Sigmoid colon (tissue), 7 donors: ENCODE results near the gene FAAP24. TPM values are rescaled to one million over a fixed set of nuclear protein-coding genes. Genes with fewer than 3 reads are reported as not detected.
"Not testable (repeated sequence)": the region's sequence is repeated elsewhere in the genome, so short reads cannot be mapped to it uniquely, and the experiment has no call there.

Source experiments
- DNase-seq: peaks from one replicate; pipeline ENCODE4 v3.0.0-alpha.2; 2019
- H3K27ac ChIP-seq, 4 donors: fragments of 200-600 bp; sonication (generic); one replicate each; pipeline ENCODE4 v1.5.1; 2016 to 2019; ENCODE audit warnings: mild to moderate bottlenecking in 1 of 4
- H3K27me3 ChIP-seq, 3 donors: fragments of 200-600 bp; sonication (generic); one replicate each; pipeline ENCODE4 v1.5.1; 2019; ENCODE audit warnings: mild to moderate bottlenecking in 1 of 3
- H3K36me3 ChIP-seq, 4 donors: fragments of 200-600 bp; sonication (generic); one replicate each; pipeline ENCODE4 v1.5.1; 2016 to 2019
- H3K4me1 ChIP-seq, 4 donors: fragments of 200-600 bp; sonication (generic); one replicate each; pipeline ENCODE4 v1.5.1; 2017 to 2019
- H3K4me3 ChIP-seq, 4 donors: fragments of 200-600 bp; sonication (generic); one replicate each; pipeline ENCODE4 v1.5.1; 2017 to 2019; ENCODE audit warnings: mild to moderate bottlenecking in 2 of 4, moderate library complexity in 1 of 4
- H3K9me3 ChIP-seq, 4 donors: fragments of 200-600 bp in 3 of 4; sonication (generic) in 3 of 4; one replicate each; pipeline versions ENCODE4 v1.5.1 to v1.6.1; 2013 to 2019
- CTCF ChIP-seq, 4 experiments: fragments of 450-650 bp in 3 of 4; fragments of 200-600 bp in 1 of 4; IDR thresholded peaks; one replicate each; pipeline ENCODE4 v1.5.1; 2016 to 2019; ENCODE audit warnings: antibody characterized with exemption in 4 of 4, mild to moderate bottlenecking in 3 of 4, moderate library complexity in 2 of 4
- EP300 ChIP-seq, 4 donors: sonication (generic); formaldehyde crosslinking; IDR thresholded peaks; one replicate each; pipeline ENCODE4 v1.6.1; 2017; ENCODE audit warnings: antibody characterized with exemption in 4 of 4
- POLR2A ChIP-seq, 2 donors: fragments of 450-650 bp; IDR thresholded peaks; one replicate each; pipeline ENCODE4 v1.6.1; 2016; ENCODE audit warnings: antibody characterized with exemption in 2 of 2, mild to moderate bottlenecking in 2 of 2, moderate library complexity in 2 of 2
- POLR2AphosphoS5 ChIP-seq, 4 donors: sonication (generic); formaldehyde crosslinking; IDR thresholded peaks; one replicate each; pipeline ENCODE4 v1.6.1; 2017; ENCODE audit warnings: antibody characterized with exemption in 4 of 4
- WGBS, 2 donors: extraction: QIAGEN DNeasy Blood & Tissue Kit; methylation state at CpG; one replicate each; pipeline ENCODE4 v1.1.7; 2013; 5-methylcytosine and 5-hydroxymethylcytosine counted together
- intact Hi-C: fragments of 100-400 bp; cut with DNase I; formaldehyde crosslinking; loops from one replicate; pipeline ENCODE4 v1.15.1; 2023
- polyA plus RNA-seq, 3 donors: library from polyadenylated mRNA; stranded (reverse); fragments of 200-250 nt; gene quantifications; one replicate each; pipeline ENCODE4 v1.2.3, GENCODE V29; 2013
- total RNA-seq, 4 donors: library from RNA; depleted of rRNA; stranded (reverse); fragments of >200 nt; gene quantifications; one replicate each; pipeline ENCODE4 v1.1.0, GENCODE V29; 2016
- donor health status: healthy with polysubstance abuse.
- donor health status: Bipolar disorder and iron deficiency.
- donor health status: healthy.

The FAAP24 gene
- total and polyA plus RNA-seq, 7 donors, result 0.14 to 4.2 (median 2.2) TPM

- Histone ChIP-seq H3K27me3 (no peaks in the 10 kb centered on the region), H3K4me1 (no peaks in the 10 kb centered on the region), H3K36me3 (no peaks in the 10 kb centered on the region), H3K27ac (no peak overlapping the region), H3K4me3 (no peak overlapping the region), H3K9me3 (no peaks in the 10 kb centered on the region)
- WGBS, 2 donors, result 89 to 91% methylated on average over 4 of the region's 4 CpGs
- TF ChIP-seq CTCF (IDR thresholded peaks at IDR 0.05) (no peak), POLR2AphosphoS5 (IDR thresholded peaks at IDR 0.05) (no peak), EP300 (IDR thresholded peaks at IDR 0.05) (no peak), POLR2A (IDR thresholded peaks at IDR 0.05) (no peak)
- no peak for DNase-seq
- intact Hi-C loops, result no loop called here
Observed at GRCh38 chr19:33000910-33001309, 28.9 kb downstream of the FAAP24 start.

GRCh38 chr19:33002126-33002865 lies 30.3 kb downstream of the FAAP24 start:
- intact Hi-C loops, H3K27me3 ChIP-seq: not testable (repeated sequence)
- WGBS, 2 donors, result 84 to 86% methylated on average over 15 of the region's 15 CpGs

GRCh38 chr19:33003424-33004024 lies 31.5 kb downstream of the FAAP24 start:
- intact Hi-C loops, H3K4me3 ChIP-seq, H3K9me3 ChIP-seq, H3K27me3 ChIP-seq, H3K36me3 ChIP-seq, H3K4me1 ChIP-seq, DNase-seq, H3K27ac ChIP-seq: not testable (repeated sequence)
- WGBS, 2 donors, result 58 to 67% methylated on average over 6 of the region's 6 CpGs

More at GRCh38 chr19:33002126-33002865, 30.3 kb downstream of the FAAP24 start:
- H3K4me3 ChIP-seq, H3K4me1 ChIP-seq, H3K36me3 ChIP-seq, DNase-seq, H3K27ac ChIP-seq, H3K9me3 ChIP-seq: not testable (repeated sequence)

- intact Hi-C loops, result no loop called here
- no peak for DNase-seq
- no peaks in the 10 kb centered on the region for H3K36me3 ChIP-seq
- H3K9me3 ChIP-seq, result no peaks in the 10 kb centered on the region
- no peaks in the 10 kb centered on the region for H3K4me1 ChIP-seq
- 23 to 61% methylated on average over 5 of the region's 5 CpGs for WGBS, 2 donors
- H3K27me3 ChIP-seq, result no peaks in the 10 kb centered on the region
- H3K27ac ChIP-seq, result no peak overlapping the region
- no peak overlapping the region for H3K4me3 ChIP-seq
- TF ChIP-seq POLR2A (IDR thresholded peaks at IDR 0.05), result no peak
- TF ChIP-seq POLR2AphosphoS5 (IDR thresholded peaks at IDR 0.05), result no peak
- no peak for TF ChIP-seq EP300 (IDR thresholded peaks at IDR 0.05)
- no peak for TF ChIP-seq CTCF (IDR thresholded peaks at IDR 0.05)
Observed at GRCh38 chr19:33005440-33005839, 33.4 kb downstream of the FAAP24 start.

- H3K36me3 ChIP-seq, result no peaks in the 10 kb centered on the region
- no peaks in the 10 kb centered on the region for H3K4me1 ChIP-seq
- WGBS, 2 donors, result 95 to 97% methylated on average over 4 of the region's 4 CpGs
- intact Hi-C loops, result no loop called here
- no peak for DNase-seq
- no peak overlapping the region for H3K4me3 ChIP-seq
- H3K27me3 ChIP-seq, result no peaks in the 10 kb centered on the region
- no peak overlapping the region for H3K27ac ChIP-seq
- TF ChIP-seq EP300 (IDR thresholded peaks at IDR 0.05), result no peak
- TF ChIP-seq POLR2AphosphoS5 (IDR thresholded peaks at IDR 0.05), result no peak
- no peak for TF ChIP-seq POLR2A (IDR thresholded peaks at IDR 0.05)
- no peak for TF ChIP-seq CTCF (IDR thresholded peaks at IDR 0.05)
- H3K9me3 ChIP-seq, result no peaks in the 10 kb centered on the region
Observed at GRCh38 chr19:33008738-33009137, 36.7 kb downstream of the FAAP24 start.

- H3K9me3 ChIP-seq, H3K4me3 ChIP-seq, H3K27ac ChIP-seq, H3K4me1 ChIP-seq, H3K27me3 ChIP-seq, intact Hi-C loops, DNase-seq, H3K36me3 ChIP-seq: not testable (repeated sequence)
- WGBS, 2 donors, result 85 to 96% methylated on average over 4 of the region's 4 CpGs
Observed at GRCh38 chr19:33010891-33011290, 38.8 kb downstream of the FAAP24 start.
